Liver (tissue), 9 donors: ENCODE data around the gene IRAK2. TPM values are rescaled to one million over a fixed set of nuclear protein-coding genes. Genes with fewer than 3 reads are reported as not detected.
A peak's percentile ranks its signal among the peaks of the same experiment; 100 is the strongest.

Source experiments
- DNase-seq: peaks from one replicate; pipeline ENCODE4 v3.0.0-alpha.2; 2017; ENCODE audit warnings: low spot score
- H3K27ac ChIP-seq, 2 donors: one replicate each; pipeline ENCODE4 v1.7.0; 2013; ENCODE audit warnings: inconsistent platforms in 2 of 2, low read length in 2 of 2, control low read depth in 1 of 2, low read depth in 1 of 2, mild to moderate bottlenecking in 1 of 2
- H3K27me3 ChIP-seq, 4 donors: one replicate each; pipeline versions ENCODE4 v1.6.1 to v1.7.0; 2013; ENCODE audit warnings: low read length in 3 of 4, inconsistent platforms in 1 of 4, mild to moderate bottlenecking in 1 of 4, moderate library complexity in 1 of 4; ENCODE audit not compliant: control insufficient read depth in 4 of 4, insufficient read depth in 4 of 4
- H3K36me3 ChIP-seq, 4 donors: one replicate each; pipeline versions ENCODE4 v1.6.1 to v1.7.0; 2013; ENCODE audit warnings: low read length in 3 of 4, mild to moderate bottlenecking in 3 of 4, low read depth in 1 of 4, moderate library complexity in 1 of 4; ENCODE audit not compliant: control insufficient read depth in 4 of 4, insufficient read depth in 3 of 4
- H3K4me1 ChIP-seq, 4 donors: one replicate each; pipeline versions ENCODE4 v1.6.1 to v1.7.0; 2013; ENCODE audit warnings: low read length in 3 of 4, mild to moderate bottlenecking in 3 of 4, moderate library complexity in 1 of 4; ENCODE audit not compliant: control insufficient read depth in 4 of 4, insufficient read depth in 4 of 4
- H3K4me3 ChIP-seq, 3 donors: one replicate each; pipeline versions ENCODE4 v1.6.1 to v1.7.0; 2013; ENCODE audit warnings: low read length in 3 of 3, control low read depth in 1 of 3, low read depth in 1 of 3, mild to moderate bottlenecking in 1 of 3
- H3K9ac ChIP-seq, 2 donors: one replicate each; pipeline ENCODE4 v1.7.0; 2013; ENCODE audit warnings: low read length in 2 of 2, mild to moderate bottlenecking in 2 of 2, moderate library complexity in 2 of 2, control low read depth in 1 of 2, low read depth in 1 of 2
- H3K9me3 ChIP-seq, 4 donors: one replicate each; pipeline versions ENCODE4 v1.6.1 to v1.7.0; 2013; ENCODE audit warnings: low read length in 3 of 4; ENCODE audit not compliant: control insufficient read depth in 4 of 4
- CTCF ChIP-seq: fragments of 150-350 bp; IDR thresholded peaks from 2 replicates; pipeline ENCODE4 v1.5.1; 2017; ENCODE audit warnings: improper control_type of control experiment, low read depth, low read length; ENCODE audit not compliant: missing input control
- EGR1 ChIP-seq, 2 donors: IDR thresholded peaks; 2 replicates each; pipeline ENCODE4 v1.6.1; 2016 to 2018; ENCODE audit warnings: antibody characterized with exemption in 2 of 2, low read depth in 2 of 2
- FOXA1 ChIP-seq: IDR thresholded peaks from 2 replicates; pipeline ENCODE4 v1.6.1; 2016; ENCODE audit warnings: antibody characterized with exemption
- FOXA2 ChIP-seq: IDR thresholded peaks from 2 replicates; pipeline ENCODE4 v1.6.1; 2016; ENCODE audit warnings: antibody characterized with exemption
- GABPA ChIP-seq, 2 donors: IDR thresholded peaks in 1 of 2; conservative IDR thresholded peaks in 1 of 2; 2 replicates each; pipeline ENCODE4 v1.6.1; 2016; ENCODE audit warnings: antibody characterized with exemption in 2 of 2, mild to moderate bottlenecking in 1 of 2, moderate library complexity in 1 of 2
- HNF4A ChIP-seq, 2 donors: conservative IDR thresholded peaks; 2 replicates each; pipeline ENCODE4 v1.6.1; 2016; ENCODE audit warnings: antibody characterized with exemption in 2 of 2, mild to moderate bottlenecking in 2 of 2
- HNF4G ChIP-seq: IDR thresholded peaks from 2 replicates; pipeline ENCODE4 v1.6.1; 2016; ENCODE audit warnings: antibody characterized with exemption
- JUND ChIP-seq, 2 donors: IDR thresholded peaks; 2 replicates each; pipeline ENCODE4 v1.6.1; 2016; ENCODE audit warnings: antibody characterized with exemption in 2 of 2
- MAX ChIP-seq: IDR thresholded peaks from 2 replicates; pipeline ENCODE4 v1.6.1; 2016; ENCODE audit warnings: antibody characterized with exemption
- RAD21 ChIP-seq, 2 donors: IDR thresholded peaks; 2 replicates each; pipeline ENCODE4 v1.6.1; 2016; ENCODE audit warnings: antibody characterized with exemption in 2 of 2, mild to moderate bottlenecking in 2 of 2
- REST ChIP-seq: IDR thresholded peaks from 2 replicates; pipeline ENCODE4 v1.6.1; 2016; ENCODE audit warnings: antibody characterized with exemption, mild to moderate bottlenecking
- RXRA ChIP-seq, 2 donors: IDR thresholded peaks; 2 replicates each; pipeline ENCODE4 v1.6.1; 2017 to 2018; ENCODE audit warnings: antibody characterized with exemption in 2 of 2, mild to moderate bottlenecking in 1 of 2
- SP1 ChIP-seq: IDR thresholded peaks from 2 replicates; pipeline ENCODE4 v1.6.1; 2018; ENCODE audit warnings: antibody characterized with exemption, mild to moderate bottlenecking
- TAF1 ChIP-seq: conservative IDR thresholded peaks from 2 replicates; pipeline ENCODE4 v1.6.1; 2016; ENCODE audit warnings: antibody characterized with exemption, mild to moderate bottlenecking
- YY1 ChIP-seq: IDR thresholded peaks from 2 replicates; pipeline ENCODE4 v1.6.1; 2016; ENCODE audit warnings: antibody characterized with exemption, mild to moderate bottlenecking
- ZBTB33 ChIP-seq: IDR thresholded peaks from 2 replicates; pipeline ENCODE4 v1.6.1; 2016; ENCODE audit warnings: antibody characterized with exemption
- WGBS: extraction: QIAGEN DNeasy Blood & Tissue Kit; methylation state at CpG from one replicate; pipeline ENCODE4 v1.1.7; 2013; 5-methylcytosine and 5-hydroxymethylcytosine counted together
- polyA plus RNA-seq, 2 donors: library from polyadenylated mRNA; stranded (reverse) in 1 of 2; unstranded in 1 of 2; fragments of 200-250 nt in 1 of 2; fragments of >200 nt in 1 of 2; fragmentation: Nextera tagmentation in 1 of 2; extraction: Ambion mirVana in 1 of 2; gene quantifications; one replicate each; pipeline versions ENCODE4 v1.2.1 to v1.2.3, GENCODE V29; 2013 to 2015
- total RNA-seq, 2 donors: library from RNA; depleted of rRNA; stranded (reverse); fragments of >200 nt; gene quantifications; one replicate each; pipeline ENCODE4 v1.2.3, GENCODE V29; 2014
- donor health status: healthy.
- donor health status: healthy.
- donor health status: healthy.
- donor health status: healthy.
- donor health status: healthy.

IRAK2 gene
- total and polyA plus RNA-seq, 4 donors = 2.7 to 9.3 (median 5.9) TPM

GRCh38 chr3:10173095-10173925 lies 8.6 kb downstream of the IRAK2 start:
- Histone ChIP-seq H3K27ac (peak overlapping the region; percentile 66 to 82), H3K27me3 (no peaks in the 10 kb centered on the region), H3K9ac (no peak overlapping the region), H3K4me3 (no peak overlapping the region), H3K4me1 (peaks cover 0 to 10% (median 6%) of the 10 kb centered on the region in 4 donors), H3K36me3 (peaks cover 0 to 5% (median 2%) of the 10 kb centered on the region in 4 donors), H3K9me3 (no peaks in the 10 kb centered on the region)
- no peak for TF ChIP-seq RAD21 (IDR thresholded peaks at IDR 0.05)
- TF ChIP-seq HNF4G = no peak
- TF ChIP-seq EGR1 (IDR thresholded peaks at IDR 0.05; ENCODE audit: low read depth in 2 of 2) = no peak
- no peak for TF ChIP-seq HNF4A (conservative IDR thresholded peaks at IDR 0.05)
- no peak for TF ChIP-seq SP1
- no peak for TF ChIP-seq CTCF
- no peak for TF ChIP-seq TAF1
- TF ChIP-seq MAX = no peak
- no peak for TF ChIP-seq REST
- no peak for TF ChIP-seq FOXA1
- TF ChIP-seq RXRA (IDR thresholded peaks at IDR 0.05) = no peak
- WGBS = 89% methylated on average over 10 of the region's 10 CpGs
- DNase-seq = no peak

- no peak for DNase-seq
- Histone ChIP-seq H3K27ac (peak overlapping the region; percentile 66 to 82), H3K4me3 (no peak overlapping the region), H3K4me1 (peaks cover 0 to 10% (median 6%) of the 10 kb centered on the region in 4 donors), H3K9ac (no peak overlapping the region), H3K36me3 (peaks cover 0 to 10% (median 2%) of the 10 kb centered on the region in 4 donors), H3K9me3 (no peaks in the 10 kb centered on the region), H3K27me3 (no peaks in the 10 kb centered on the region)
- WGBS = 36% methylated on average over 6 of the region's 6 CpGs
- TF ChIP-seq JUND (IDR thresholded peaks at IDR 0.05) (peak; percentile 62 to 85), RAD21 (IDR thresholded peaks at IDR 0.05) (peak; percentile 34 to 47), FOXA2 (no peak), EGR1 (IDR thresholded peaks at IDR 0.05; ENCODE audit: low read depth in 2 of 2) (peak in 1 of 2 donors; percentile 47), REST (no peak), YY1 (peak; percentile 53), GABPA (IDR thresholded peaks at IDR 0.05 in 1 of 2, conservative IDR thresholded peaks at IDR 0.05 in 1 of 2) (no peak), HNF4G (peak; percentile 57), ZBTB33 (peak; percentile 28), CTCF (no peak), RXRA (IDR thresholded peaks at IDR 0.05) (peak; percentile 48 to 58), HNF4A (conservative IDR thresholded peaks at IDR 0.05) (peak; percentile 69 to 80)
Measured at GRCh38 chr3:10173926-10174435, 9.3 kb downstream of the IRAK2 start.
